Measurements from ENCODE around the gene CASZ1. TPM values are rescaled to one million over a fixed set of nuclear protein-coding genes. Genes with fewer than 3 reads are reported as not detected.
A peak's percentile ranks its signal among the peaks of the same experiment; 100 is the strongest.

Gene CASZ1
- total and polyA plus RNA-seq, 3 donors from 2014 or later, result 9.4 to 12.3 (median 10.3) TPM

- H3K4me3 ChIP-seq, result no peak overlapping the region
- H3K9me3 ChIP-seq, result no peaks in the 10 kb centered on the region
- no peaks in the 10 kb centered on the region for H3K4me1 ChIP-seq
- 69 to 87% methylated on average over 7 to 9 of the region's 9 CpGs for WGBS, 2 donors
- no peak overlapping the region for H3K27ac ChIP-seq
- H3K36me3 ChIP-seq (ENCODE audit: low read depth, missing control alignments), result no peaks in the 10 kb centered on the region
- no peak for DNase-seq
- H3K27me3 ChIP-seq, result no peaks in the 10 kb centered on the region
- intact Hi-C loops (cut with DNase I; ENCODE audit: low total_unique reads), result no loop called here
- TF ChIP-seq, protein P1, sequence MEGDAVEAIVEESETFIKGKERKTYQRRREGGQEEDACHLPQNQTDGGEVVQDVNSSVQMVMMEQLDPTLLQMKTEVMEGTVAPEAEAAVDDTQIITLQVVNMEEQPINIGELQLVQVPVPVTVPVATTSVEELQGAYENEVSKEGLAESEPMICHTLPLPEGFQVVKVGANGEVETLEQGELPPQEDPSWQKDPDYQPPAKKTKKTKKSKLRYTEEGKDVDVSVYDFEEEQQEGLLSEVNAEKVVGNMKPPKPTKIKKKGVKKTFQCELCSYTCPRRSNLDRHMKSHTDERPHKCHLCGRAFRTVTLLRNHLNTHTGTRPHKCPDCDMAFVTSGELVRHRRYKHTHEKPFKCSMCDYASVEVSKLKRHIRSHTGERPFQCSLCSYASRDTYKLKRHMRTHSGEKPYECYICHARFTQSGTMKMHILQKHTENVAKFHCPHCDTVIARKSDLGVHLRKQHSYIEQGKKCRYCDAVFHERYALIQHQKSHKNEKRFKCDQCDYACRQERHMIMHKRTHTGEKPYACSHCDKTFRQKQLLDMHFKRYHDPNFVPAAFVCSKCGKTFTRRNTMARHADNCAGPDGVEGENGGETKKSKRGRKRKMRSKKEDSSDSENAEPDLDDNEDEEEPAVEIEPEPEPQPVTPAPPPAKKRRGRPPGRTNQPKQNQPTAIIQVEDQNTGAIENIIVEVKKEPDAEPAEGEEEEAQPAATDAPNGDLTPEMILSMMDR (IDR thresholded peaks at IDR 0.05), result no peak
- no peak for TF ChIP-seq POLR2A (IDR thresholded peaks at IDR 0.05)
These were observed 42.8 kb upstream of the CASZ1 start for GRCh38 chr1:10839188-10839770.

DNA sequence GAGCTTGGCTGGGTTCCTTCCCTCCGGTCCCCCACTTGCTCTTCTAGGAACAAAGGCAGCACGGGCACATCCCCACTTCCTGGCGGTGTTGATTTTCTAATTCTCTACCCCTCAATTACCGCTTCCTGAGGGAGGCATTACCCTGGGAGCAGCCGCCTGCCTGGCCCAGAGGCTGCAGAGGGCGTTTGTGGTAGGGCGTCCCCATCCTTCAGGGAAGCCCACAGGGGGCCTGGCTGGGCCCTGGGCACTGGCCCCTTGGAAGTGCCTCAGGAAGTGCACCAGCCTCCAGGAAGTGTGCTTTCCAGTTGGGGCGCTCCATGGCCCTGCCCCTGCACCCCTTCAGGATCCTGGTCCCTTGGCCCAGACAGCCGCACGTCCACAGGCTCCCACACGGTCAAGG, 42.1 kb upstream of the CASZ1 start:
- WGBS, 2 donors, result 64 to 71% methylated on average over 8 to 11 of the region's 11 CpGs
- Histone ChIP-seq H3K9me3 (no peaks in the 10 kb centered on the region), H3K4me1 (no peaks in the 10 kb centered on the region), H3K36me3 (ENCODE audit: low read depth, missing control alignments) (no peaks in the 10 kb centered on the region), H3K27me3 (no peaks in the 10 kb centered on the region), H3K27ac (no peak overlapping the region), H3K4me3 (no peak overlapping the region)
- no peak for TF ChIP-seq POLR2A (IDR thresholded peaks at IDR 0.05)
- intact Hi-C loops (cut with DNase I; ENCODE audit: low total_unique reads), result no loop called here
- DNase-seq, result no peak

GRCh38 chr1:10836726-10837125, 40.3 kb upstream of the CASZ1 start:
- DNase-seq, result no peak
- H3K27ac ChIP-seq, result no peak overlapping the region
- no peaks in the 10 kb centered on the region for H3K9me3 ChIP-seq
- H3K36me3 ChIP-seq (ENCODE audit: low read depth, missing control alignments), result no peaks in the 10 kb centered on the region
- no peak for TF ChIP-seq POLR2A (IDR thresholded peaks at IDR 0.05)
- TF ChIP-seq, protein P1 (IDR thresholded peaks at IDR 0.05), result no peak
- intact Hi-C loops (cut with DNase I; ENCODE audit: low total_unique reads), result no loop called here
- H3K27me3 ChIP-seq, result no peaks in the 10 kb centered on the region
- no peaks in the 10 kb centered on the region for H3K4me1 ChIP-seq
- WGBS, 2 donors, result 87 to 94% methylated on average over 11 of the region's 11 CpGs
- H3K4me3 ChIP-seq, result no peak overlapping the region

DNA sequence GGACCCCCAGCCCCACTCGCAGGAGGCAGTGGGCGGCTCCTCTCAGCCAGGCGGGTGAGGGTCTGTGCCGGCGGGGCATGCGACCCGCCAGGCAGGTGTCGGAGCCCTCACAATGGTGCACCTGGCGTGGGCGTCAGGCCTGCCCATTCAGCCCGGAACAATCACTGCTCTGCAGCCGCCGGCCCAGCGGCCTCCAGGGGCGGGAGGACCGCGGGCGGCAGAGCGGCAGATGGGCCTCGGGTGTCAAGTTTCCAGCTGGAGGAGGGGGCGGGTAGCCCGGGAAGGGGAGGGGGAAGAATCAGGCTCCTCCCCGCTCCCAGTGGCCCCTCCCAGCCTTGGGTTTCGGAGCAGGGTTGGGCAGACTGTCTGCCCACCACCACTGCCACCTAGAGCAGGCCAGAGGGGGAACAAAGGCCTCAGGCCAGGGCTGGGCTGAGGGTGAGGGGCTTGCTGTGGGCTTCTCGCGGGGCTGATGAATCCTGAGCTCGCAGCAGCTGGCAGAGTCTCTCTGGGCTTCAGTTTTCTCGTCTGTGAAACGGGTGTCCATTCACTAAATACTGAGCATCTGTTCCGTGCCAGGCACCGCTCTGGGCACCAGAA, 39.5 kb upstream of the CASZ1 start:
- Histone ChIP-seq H3K36me3 (ENCODE audit: low read depth, missing control alignments) (no peaks in the 10 kb centered on the region), H3K4me3 (peak overlapping the region in 1 of 2 donors; percentile 0), H3K27ac (no peak overlapping the region), H3K4me1 (no peaks in the 10 kb centered on the region), H3K9me3 (no peaks in the 10 kb centered on the region), H3K27me3 (no peaks in the 10 kb centered on the region)
- no peak for DNase-seq
- intact Hi-C loops (cut with DNase I; ENCODE audit: low total_unique reads), result no loop called here
- TF ChIP-seq, protein P1 (IDR thresholded peaks at IDR 0.05), result no peak
- no peak for TF ChIP-seq POLR2A (IDR thresholded peaks at IDR 0.05)
- WGBS, 2 donors, result 33 to 51% methylated on average over 7 to 15 of the region's 31 CpGs

- Histone ChIP-seq H3K27ac (no peak overlapping the region), H3K27me3 (no peaks in the 10 kb centered on the region), H3K9me3 (no peaks in the 10 kb centered on the region), H3K36me3 (ENCODE audit: low read depth, missing control alignments) (no peaks in the 10 kb centered on the region), H3K4me1 (no peaks in the 10 kb centered on the region), H3K4me3 (no peak overlapping the region)
- DNase-seq, result no peak
- TF ChIP-seq POLR2A (IDR thresholded peaks at IDR 0.05), result no peak
- TF ChIP-seq, protein P1 (IDR thresholded peaks at IDR 0.05), result no peak
- intact Hi-C loops (cut with DNase I; ENCODE audit: low total_unique reads), result no loop called here
- 0 to 4% methylated on average over 2 to 10 of the region's 12 CpGs for WGBS, 2 donors
These were observed 39.0 kb upstream of the CASZ1 start for GRCh38 chr1:10835421-10835820.

Measured in testis (tissue), 3 donors.